Amniotic epithelial cell (primary cell): ENCODE measurements around the gene PRPS1L1.

Source experiments
- DNase-seq: peaks from one replicate; pipeline ENCODE4 v3.0.0-alpha.2; 2010; ENCODE audit warnings: low read depth

Gene PRPS1L1

GRCh38 chr7:18016547-18017444 lies 10.8 kb downstream of the PRPS1L1 start:
- peak; percentile 48 for DNase-seq

GRCh38 chr7:18013936-18014335 lies 13.7 kb downstream of the PRPS1L1 start:
- DNase-seq, result peak; percentile 84

- no peak for DNase-seq
Observed at GRCh38 chr7:18004372-18004771, 23.3 kb downstream of the PRPS1L1 start.

GRCh38 chr7:18003286-18003994 lies 24.2 kb downstream of the PRPS1L1 start:
- no peak for DNase-seq

GRCh38 chr7:17998692-17999091 lies 29.0 kb downstream of the PRPS1L1 start:
- no peak for DNase-seq

- no peak for DNase-seq
Observed at GRCh38 chr7:17996442-17997223, 31.0 kb downstream of the PRPS1L1 start.

GRCh38 chr7:17996040-17996439 lies 31.6 kb downstream of the PRPS1L1 start:
- DNase-seq, result no peak

- DNase-seq, result no peak
Observed at GRCh38 chr7:17994079-17994850, 33.4 kb downstream of the PRPS1L1 start.

GRCh38 chr7:17991866-17992648 lies 35.6 kb downstream of the PRPS1L1 start:
- peak; percentile 10 for DNase-seq

GRCh38 chr7:17990761-17991160 lies 36.9 kb downstream of the PRPS1L1 start:
- DNase-seq, result no peak

GRCh38 chr7:17989546-17989945 lies 38.1 kb downstream of the PRPS1L1 start:
- DNase-seq, result peak; percentile 49

GRCh38 chr7:17988858-17989257 lies 38.8 kb downstream of the PRPS1L1 start:
- DNase-seq, result no peak

- DNase-seq, result no peak
Observed at GRCh38 chr7:17988141-17988540, 39.5 kb downstream of the PRPS1L1 start.

- DNase-seq, result peak; percentile 95
Observed at GRCh38 chr7:17986851-17987250, 40.8 kb downstream of the PRPS1L1 start.

GRCh38 chr7:17985473-17986239 lies 42.0 kb downstream of the PRPS1L1 start:
- no peak for DNase-seq

GRCh38 chr7:17984288-17984687 lies 43.4 kb downstream of the PRPS1L1 start:
- DNase-seq, result no peak

- DNase-seq, result no peak
Observed at GRCh38 chr7:17983221-17984062, 44.2 kb downstream of the PRPS1L1 start.

- DNase-seq, result no peak
Observed at GRCh38 chr7:17976952-17977351, 50.7 kb downstream of the PRPS1L1 start.
